Esophagus (tissue), 2 donors: Measurements from ENCODE around the gene ACSL6. TPM values are rescaled to one million over a fixed set of nuclear protein-coding genes. Genes with fewer than 3 reads are reported as not detected.

Experiments
- H3K27ac ChIP-seq, 2 donors: one replicate each; pipeline ENCODE4 v1.5.1; 2013; ENCODE audit warnings: low read depth in 2 of 2, mild to moderate bottlenecking in 2 of 2, inconsistent platforms in 1 of 2, low read length in 1 of 2, moderate library complexity in 1 of 2
- H3K27me3 ChIP-seq, 2 donors: one replicate each; pipeline ENCODE4 v1.6.1; 2013; ENCODE audit warnings: low read length in 2 of 2, control low read depth in 1 of 2, mild to moderate bottlenecking in 1 of 2; ENCODE audit not compliant: insufficient read depth in 2 of 2, control insufficient read depth in 1 of 2
- H3K36me3 ChIP-seq, 2 donors: one replicate each; pipeline ENCODE4 v1.6.1; 2013; ENCODE audit warnings: low read length in 1 of 2; ENCODE audit not compliant: control insufficient read depth in 2 of 2, insufficient read depth in 2 of 2
- H3K4me1 ChIP-seq, 2 donors: one replicate each; pipeline ENCODE4 v1.6.1; 2013; ENCODE audit warnings: low read length in 1 of 2; ENCODE audit not compliant: control insufficient read depth in 2 of 2, insufficient read depth in 2 of 2
- H3K4me3 ChIP-seq, 2 donors: one replicate each; pipeline ENCODE4 v1.5.1; 2013; ENCODE audit warnings: low read length in 2 of 2, mild to moderate bottlenecking in 2 of 2, low read depth in 1 of 2, moderate library complexity in 1 of 2
- H3K9me3 ChIP-seq, 2 donors: one replicate each; pipeline ENCODE4 v1.6.1; 2013; ENCODE audit warnings: mild to moderate bottlenecking in 2 of 2, low read depth in 1 of 2, low read length in 1 of 2, moderate library complexity in 1 of 2; ENCODE audit not compliant: control insufficient read depth in 2 of 2, insufficient read depth in 1 of 2
- WGBS, 2 donors: extraction: QIAGEN DNeasy Blood & Tissue Kit; methylation state at CpG; one replicate each; pipeline ENCODE4 v1.1.7; 2013; 5-methylcytosine and 5-hydroxymethylcytosine counted together
- polyA plus RNA-seq, 2 donors: library from polyadenylated mRNA; stranded (reverse); fragments of 200-250 nt; gene quantifications; one replicate each; pipeline ENCODE4 v1.2.3, GENCODE V29; 2013
- donor health status: healthy with polysubstance abuse.
- donor health status: Bipolar disorder and iron deficiency.

Gene ACSL6
- polyA plus RNA-seq, 2 donors, result 0.28 to 0.29 TPM

GRCh38 chr5:132008961-132009680 is 2.3 kb downstream of the ACSL6 start:
- H3K4me3 ChIP-seq, result no peak overlapping the region
- WGBS, 2 donors, result 74 to 75% methylated on average over 5 of the region's 5 CpGs
- H3K9me3 ChIP-seq, result no peaks in the 10 kb centered on the region
- H3K4me1 ChIP-seq, result peaks cover 0 to 3% of the 10 kb centered on the region in 2 donors
- H3K27me3 ChIP-seq, result no peaks in the 10 kb centered on the region
- no peak overlapping the region for H3K27ac ChIP-seq
- no peaks in the 10 kb centered on the region for H3K36me3 ChIP-seq

GRCh38 chr5:132008163-132008473 is 3.3 kb downstream of the ACSL6 start:
- Histone ChIP-seq H3K9me3 (no peaks in the 10 kb centered on the region), H3K4me1 (peaks cover 0 to 3% of the 10 kb centered on the region in 2 donors), H3K4me3 (no peak overlapping the region), H3K36me3 (no peaks in the 10 kb centered on the region), H3K27me3 (no peaks in the 10 kb centered on the region), H3K27ac (no peak overlapping the region)
- 35 to 54% methylated on average over 2 of the region's 2 CpGs for WGBS, 2 donors

- no peaks in the 10 kb centered on the region for H3K36me3 ChIP-seq
- WGBS, 2 donors, result 24 to 27% methylated on average over 2 of the region's 2 CpGs
- H3K4me3 ChIP-seq, result no peak overlapping the region
- no peaks in the 10 kb centered on the region for H3K9me3 ChIP-seq
- H3K4me1 ChIP-seq, result peaks cover 0 to 3% of the 10 kb centered on the region in 2 donors
- H3K27me3 ChIP-seq, result no peaks in the 10 kb centered on the region
- no peak overlapping the region for H3K27ac ChIP-seq
These were observed 3.9 kb downstream of the ACSL6 start for GRCh38 chr5:132007399-132008162.

GRCh38 chr5:132006331-132007120 is 4.9 kb downstream of the ACSL6 start:
- Histone ChIP-seq H3K9me3 (no peaks in the 10 kb centered on the region), H3K27ac (no peak overlapping the region), H3K36me3 (no peaks in the 10 kb centered on the region), H3K27me3 (no peaks in the 10 kb centered on the region), H3K4me1 (peaks cover 0 to 3% of the 10 kb centered on the region in 2 donors), H3K4me3 (no peak overlapping the region)
- 89 to 92% methylated on average over 6 of the region's 6 CpGs for WGBS, 2 donors

- Histone ChIP-seq H3K27ac (no peak overlapping the region), H3K4me3 (no peak overlapping the region), H3K4me1 (no peaks in the 10 kb centered on the region), H3K9me3 (no peaks in the 10 kb centered on the region), H3K36me3 (no peaks in the 10 kb centered on the region), H3K27me3 (no peaks in the 10 kb centered on the region)
- 92 to 94% methylated on average over 3 of the region's 3 CpGs for WGBS, 2 donors
These were observed 5.9 kb downstream of the ACSL6 start for GRCh38 chr5:132005591-132005990.

GRCh38 chr5:132003982-132004381 is 7.5 kb downstream of the ACSL6 start:
- WGBS, 2 donors, result 82 to 84% methylated on average over 3 of the region's 3 CpGs
- H3K27me3 ChIP-seq, result no peaks in the 10 kb centered on the region
- no peak overlapping the region for H3K4me3 ChIP-seq
- H3K9me3 ChIP-seq, result no peaks in the 10 kb centered on the region
- H3K27ac ChIP-seq, result no peak overlapping the region
- H3K4me1 ChIP-seq, result no peaks in the 10 kb centered on the region
- H3K36me3 ChIP-seq, result no peaks in the 10 kb centered on the region

- no peaks in the 10 kb centered on the region for H3K27me3 ChIP-seq
- no peaks in the 10 kb centered on the region for H3K9me3 ChIP-seq
- H3K36me3 ChIP-seq, result no peaks in the 10 kb centered on the region
- no peak overlapping the region for H3K27ac ChIP-seq
- no peak overlapping the region for H3K4me3 ChIP-seq
- WGBS, 2 donors, result 70% methylated on average over 12 of the region's 12 CpGs
- H3K4me1 ChIP-seq, result no peaks in the 10 kb centered on the region
These were observed 8.2 kb downstream of the ACSL6 start for GRCh38 chr5:132003170-132003744.

GRCh38 chr5:132002757-132003156 is 8.7 kb downstream of the ACSL6 start:
- WGBS, 2 donors, result 75 to 83% methylated on average over 2 of the region's 2 CpGs
- Histone ChIP-seq H3K9me3 (no peaks in the 10 kb centered on the region), H3K4me3 (no peak overlapping the region), H3K27me3 (no peaks in the 10 kb centered on the region), H3K4me1 (no peaks in the 10 kb centered on the region), H3K36me3 (no peaks in the 10 kb centered on the region), H3K27ac (no peak overlapping the region)
